HG03378 (cell line): ENCODE results near the gene TRAF3IP3.

ENCODE experiments used
- ATAC-seq: cut with Tn5 transposase; IDR thresholded peaks from one replicate; pipeline ENCODE4 v1.9.1; 2021; ENCODE audit warnings: mild to moderate bottlenecking, moderate library complexity; ENCODE audit not compliant: unreplicated experiment

Gene TRAF3IP3

DNA sequence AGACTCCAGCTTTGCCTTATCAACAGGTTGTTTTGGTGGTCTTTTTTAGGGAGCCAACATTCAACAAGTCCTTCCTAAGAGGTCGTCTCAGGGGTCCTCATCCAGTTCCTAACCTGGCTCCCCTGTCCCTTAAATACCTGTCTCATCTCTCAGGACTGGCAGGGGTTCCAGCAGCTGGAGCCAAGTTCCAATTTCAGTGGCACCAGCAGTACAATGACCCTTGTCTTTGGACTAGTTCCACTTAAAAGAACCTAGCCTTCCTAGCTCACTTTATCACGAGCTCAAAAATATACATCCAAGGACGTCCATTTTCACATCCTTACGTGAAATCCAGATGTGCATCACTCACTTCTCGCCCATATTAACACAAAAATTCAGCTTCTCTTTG lies 18.7 kb upstream of the TRAF3IP3 start:
- no peak for ATAC-seq

DNA sequence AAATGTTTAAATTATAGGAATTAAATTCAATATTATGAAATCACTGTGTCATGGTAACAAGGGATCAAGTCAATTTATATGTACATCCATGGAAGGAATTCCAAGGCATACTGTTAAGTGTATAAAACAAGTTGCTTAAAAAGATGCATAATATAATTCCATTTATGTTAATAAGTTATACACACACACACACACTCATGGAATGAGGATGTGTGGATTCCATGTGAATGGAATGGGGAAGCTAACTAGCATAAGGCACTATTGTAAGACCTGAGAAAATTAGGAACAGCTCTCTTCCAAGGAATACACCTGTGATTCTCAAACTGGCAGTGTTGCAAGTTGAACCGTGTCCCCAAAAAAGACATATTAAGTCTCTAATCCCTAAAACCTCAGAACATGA lies 17.6 kb upstream of the TRAF3IP3 start:
- no peak for ATAC-seq

- ATAC-seq, result no peak
These were observed 14.7 kb upstream of the TRAF3IP3 start for GRCh38 chr1:209741193-209741592.

GRCh38 chr1:209741889-209742288 lies 14.0 kb upstream of the TRAF3IP3 start:
- no peak for ATAC-seq

DNA sequence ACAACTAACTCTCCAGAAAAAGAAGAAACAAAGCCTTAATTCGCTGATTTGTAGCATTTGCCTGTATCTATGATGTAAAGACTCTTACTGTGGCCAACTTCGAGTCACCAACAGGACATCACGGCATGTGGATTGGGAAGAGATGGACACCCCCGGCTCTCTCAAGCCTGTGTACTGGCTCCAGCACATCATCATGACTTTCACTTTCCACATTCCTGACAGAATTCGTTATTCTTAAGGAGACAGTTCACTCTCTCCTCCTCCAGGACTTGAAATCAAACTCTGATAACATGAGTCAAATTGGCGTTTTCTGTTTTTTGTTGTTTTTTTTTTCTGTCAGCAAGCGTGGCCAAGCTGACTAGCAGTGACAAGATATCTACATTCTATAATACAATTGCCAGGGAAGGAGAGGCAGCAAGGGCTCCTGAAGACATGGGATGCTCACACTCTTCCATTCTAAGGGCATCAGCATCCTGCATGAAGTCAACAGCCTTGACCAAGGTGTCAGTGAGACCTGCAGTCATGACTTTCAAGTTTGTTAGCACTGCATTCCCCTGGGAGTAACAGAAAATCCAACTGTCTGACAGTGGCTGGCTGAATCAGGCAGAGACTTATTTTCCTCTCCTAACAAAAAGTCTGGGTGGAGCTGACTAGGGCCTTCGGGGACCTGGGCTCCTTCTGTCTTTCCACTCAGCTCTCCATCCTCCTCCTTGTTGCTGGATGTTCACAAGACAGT lies 13.3 kb upstream of the TRAF3IP3 start:
- no peak for ATAC-seq

GRCh38 chr1:209743145-209743482 lies 12.7 kb upstream of the TRAF3IP3 start:
- no peak for ATAC-seq

GRCh38 chr1:209746451-209747165 lies 9.2 kb upstream of the TRAF3IP3 start:
- no peak for ATAC-seq

DNA sequence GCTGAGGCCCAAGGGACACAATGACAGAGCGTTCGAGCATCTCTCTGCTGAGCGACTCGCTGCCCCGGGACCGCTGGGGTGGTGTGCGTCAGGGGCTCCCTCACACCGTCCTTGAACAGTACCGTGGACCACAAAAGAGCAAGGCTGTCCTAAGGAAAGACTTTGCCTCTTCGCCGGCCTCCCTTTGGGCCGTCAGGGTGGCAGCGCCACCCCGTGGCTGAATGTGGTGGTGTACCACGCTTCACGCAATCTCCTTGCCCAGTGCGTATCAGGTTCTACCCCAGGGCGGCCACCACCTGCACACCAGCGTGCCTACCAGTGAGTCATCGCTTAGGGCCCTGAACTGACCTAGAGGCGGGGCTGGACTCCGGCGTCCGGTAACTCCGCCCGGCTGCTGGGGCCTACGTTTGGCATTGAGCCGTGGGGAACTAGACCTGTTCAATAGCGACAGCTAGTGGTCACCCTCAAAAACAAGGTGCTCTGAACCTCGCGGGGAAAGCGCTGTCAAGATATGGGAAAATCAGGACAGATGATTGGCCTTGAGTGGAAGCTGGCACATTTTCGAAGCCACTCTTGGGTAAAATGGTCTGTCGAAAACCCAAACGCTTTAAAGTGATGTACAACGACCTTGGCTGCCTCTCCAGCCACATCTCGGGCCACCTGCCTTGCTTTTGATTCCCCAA lies 8.1 kb upstream of the TRAF3IP3 start:
- peak; percentile 71 for ATAC-seq

GRCh38 chr1:209748620-209749019 lies 7.2 kb upstream of the TRAF3IP3 start:
- no peak for ATAC-seq

- no peak for ATAC-seq
These were observed 6.6 kb upstream of the TRAF3IP3 start for GRCh38 chr1:209749205-209749604.

GRCh38 chr1:209749670-209750323 lies 6.1 kb upstream of the TRAF3IP3 start:
- ATAC-seq, result no peak

- ATAC-seq, result peak; percentile 54
These were observed 4.1 kb upstream of the TRAF3IP3 start for GRCh38 chr1:209751627-209752231.

DNA sequence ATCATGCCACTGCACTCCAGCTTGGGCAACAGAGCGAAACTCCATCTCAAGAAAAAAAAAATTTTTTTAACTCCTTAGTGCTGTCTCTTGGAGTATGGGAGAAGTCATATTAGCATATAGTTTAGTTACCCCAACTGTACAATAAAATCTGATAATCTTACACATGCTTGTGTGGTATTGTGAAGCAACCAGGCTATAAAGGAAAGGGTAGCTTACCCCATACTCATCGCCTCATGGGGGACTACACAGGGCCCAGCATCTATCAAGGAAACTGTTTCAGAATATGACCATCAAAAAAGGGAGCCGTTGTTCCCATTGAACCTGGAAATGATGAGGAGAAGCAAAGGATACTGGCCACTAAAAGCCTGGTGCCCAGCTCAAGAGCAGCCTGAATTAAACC lies 3.0 kb upstream of the TRAF3IP3 start:
- ATAC-seq, result no peak

DNA sequence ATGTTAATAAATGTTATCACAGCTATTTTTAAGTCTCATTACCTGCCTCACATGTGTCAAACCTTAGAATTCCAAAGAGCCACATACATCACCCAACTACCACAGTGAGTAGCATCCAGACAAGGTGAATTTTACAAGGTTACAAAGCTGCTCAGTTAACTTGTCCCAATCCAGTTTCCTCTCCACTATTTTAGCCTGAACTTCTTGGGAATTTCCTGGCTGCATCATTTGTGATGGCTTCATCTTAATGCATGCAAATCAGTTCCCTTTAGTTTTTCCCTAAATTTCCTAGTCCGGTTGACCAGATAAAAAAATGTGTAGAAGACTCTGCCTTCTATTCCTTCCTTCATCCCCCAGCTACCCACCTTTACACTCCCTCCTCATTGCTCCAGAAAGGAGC lies 597 bp upstream of the TRAF3IP3 start:
- no peak for ATAC-seq

DNA sequence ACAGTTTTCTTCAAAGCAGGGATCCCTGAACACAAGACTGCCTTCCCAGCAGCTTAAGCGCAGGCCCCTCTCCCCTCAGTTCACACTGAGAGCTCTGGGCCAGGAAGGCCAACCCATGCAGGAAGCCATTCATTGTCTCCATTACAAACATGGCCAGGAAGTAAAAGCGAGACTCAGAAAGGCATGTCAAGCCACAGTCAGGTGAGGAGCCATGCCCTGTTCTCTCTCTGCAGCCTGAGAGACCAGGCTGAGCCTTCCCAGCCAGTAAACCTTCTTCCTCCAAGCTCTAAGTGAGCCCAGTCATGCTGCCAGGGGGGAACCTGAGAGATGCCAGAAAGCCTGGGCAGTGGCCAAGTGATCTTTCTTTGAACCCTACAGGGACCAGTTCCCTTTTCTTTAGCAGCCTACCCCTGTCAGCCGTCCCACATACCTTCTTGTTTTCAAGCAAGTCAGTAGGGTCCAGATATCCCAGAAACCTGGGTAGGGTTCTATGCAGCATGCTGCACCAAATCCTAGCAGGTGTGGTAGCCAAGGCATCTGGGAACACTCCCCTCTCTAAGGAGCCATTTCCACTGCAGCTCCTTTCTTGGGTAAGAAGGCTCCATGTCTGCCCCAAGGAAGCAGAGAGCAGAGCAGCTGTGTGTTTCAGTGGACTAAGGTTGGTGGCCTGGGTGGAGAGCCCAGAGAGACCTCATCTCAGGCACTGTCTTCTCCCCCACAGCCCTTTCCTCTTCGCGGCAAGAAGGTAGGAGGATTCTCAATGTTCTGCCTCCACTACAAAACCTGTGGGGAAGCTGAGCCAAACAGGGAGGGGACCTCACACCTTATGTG lies 977 bp downstream of the TRAF3IP3 start:
- peak; percentile 29 for ATAC-seq

DNA sequence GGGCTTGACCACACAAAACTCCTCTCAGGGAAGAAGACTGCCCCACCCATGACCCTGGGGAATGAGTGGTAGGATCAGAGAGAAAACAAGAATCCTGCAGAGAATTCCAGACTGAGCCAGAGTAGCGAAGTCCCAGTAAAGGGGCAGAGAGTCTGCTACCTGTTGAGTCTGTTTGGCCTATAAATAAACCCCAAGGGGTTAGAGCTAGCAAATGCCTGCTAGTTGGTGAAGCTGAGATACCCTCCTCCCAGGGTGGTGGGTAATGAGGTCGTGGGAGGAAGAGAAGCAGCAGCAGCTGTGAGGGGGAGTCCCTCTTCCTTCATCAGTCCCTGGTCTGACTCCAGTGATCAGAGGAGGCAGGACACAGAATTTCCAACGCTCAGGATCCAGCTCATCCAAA lies 2.5 kb downstream of the TRAF3IP3 start:
- ATAC-seq, result no peak

GRCh38 chr1:209759829-209760359 lies 4.0 kb downstream of the TRAF3IP3 start:
- ATAC-seq, result no peak

GRCh38 chr1:209761011-209761635 lies 5.3 kb downstream of the TRAF3IP3 start:
- no peak for ATAC-seq

GRCh38 chr1:209766051-209766450 lies 10.2 kb downstream of the TRAF3IP3 start:
- no peak for ATAC-seq

- ATAC-seq, result no peak
These were observed 11.2 kb downstream of the TRAF3IP3 start for GRCh38 chr1:209767096-209767495.
